Right lobe of liver (tissue), 4 donors: Measurements from ENCODE around the gene LRRC75A.

ENCODE experiments used
- POLR2A ChIP-seq: fragments of 450-650 bp; IDR thresholded peaks from one replicate; pipeline ENCODE4 v1.6.1; 2017; ENCODE audit warnings: antibody characterized with exemption, mild to moderate bottlenecking
- TF ChIP-seq, protein P1 (sequence below), 4 donors: fragments of 200-600 bp in 3 of 4; fragments of 450-650 bp in 1 of 4; IDR thresholded peaks; one replicate each; pipeline versions ENCODE4 v1.5.1 to v1.8.0; 2016 to 2022; ENCODE audit warnings: antibody characterized with exemption in 4 of 4, mild to moderate bottlenecking in 2 of 4
- donor health status: DM: no; HTN: no; CAD: no.
- donor health status: DM: no; HTN: no; CAD: no.
- donor health status: DM: no; HTN: yes; CAD: no.

DNA sequence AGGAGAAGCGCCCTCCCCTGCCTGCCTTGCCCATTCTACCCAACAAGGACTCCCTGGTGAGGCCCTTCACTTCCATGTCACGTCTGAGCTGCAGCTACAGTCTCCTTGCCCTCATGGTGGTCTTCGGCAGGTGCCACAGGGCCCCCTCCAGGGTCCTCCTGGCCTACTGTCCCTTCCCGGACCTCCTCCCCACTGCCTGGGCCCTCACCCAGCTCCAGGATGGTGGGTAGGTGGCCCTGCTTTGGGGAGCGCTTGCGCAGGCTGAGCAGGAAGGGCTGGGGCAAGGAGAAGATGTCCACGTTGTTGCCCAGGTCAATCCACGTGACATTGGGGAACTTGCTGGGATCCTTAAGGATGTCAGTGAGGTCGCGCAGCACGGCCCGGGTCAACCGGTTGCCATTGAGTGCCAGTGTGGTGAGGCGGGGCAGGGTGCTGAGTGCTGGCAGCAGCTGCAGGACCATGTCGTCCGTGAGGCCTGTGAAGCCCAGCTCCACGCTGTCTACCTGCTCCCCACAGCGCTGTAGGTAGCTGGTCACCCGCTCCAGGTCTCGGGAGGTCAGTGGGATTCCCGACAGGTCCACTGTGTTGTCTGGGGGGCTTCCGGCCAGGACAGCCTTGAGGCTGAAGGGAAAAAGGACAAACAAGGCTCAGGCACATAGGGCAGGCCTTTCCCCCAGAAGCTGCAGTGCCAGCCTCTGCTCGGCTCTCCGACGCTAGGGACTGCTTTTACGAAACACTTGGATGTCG is 48.3 kb downstream of the LRRC75A start:
- TF ChIP-seq, protein P1, sequence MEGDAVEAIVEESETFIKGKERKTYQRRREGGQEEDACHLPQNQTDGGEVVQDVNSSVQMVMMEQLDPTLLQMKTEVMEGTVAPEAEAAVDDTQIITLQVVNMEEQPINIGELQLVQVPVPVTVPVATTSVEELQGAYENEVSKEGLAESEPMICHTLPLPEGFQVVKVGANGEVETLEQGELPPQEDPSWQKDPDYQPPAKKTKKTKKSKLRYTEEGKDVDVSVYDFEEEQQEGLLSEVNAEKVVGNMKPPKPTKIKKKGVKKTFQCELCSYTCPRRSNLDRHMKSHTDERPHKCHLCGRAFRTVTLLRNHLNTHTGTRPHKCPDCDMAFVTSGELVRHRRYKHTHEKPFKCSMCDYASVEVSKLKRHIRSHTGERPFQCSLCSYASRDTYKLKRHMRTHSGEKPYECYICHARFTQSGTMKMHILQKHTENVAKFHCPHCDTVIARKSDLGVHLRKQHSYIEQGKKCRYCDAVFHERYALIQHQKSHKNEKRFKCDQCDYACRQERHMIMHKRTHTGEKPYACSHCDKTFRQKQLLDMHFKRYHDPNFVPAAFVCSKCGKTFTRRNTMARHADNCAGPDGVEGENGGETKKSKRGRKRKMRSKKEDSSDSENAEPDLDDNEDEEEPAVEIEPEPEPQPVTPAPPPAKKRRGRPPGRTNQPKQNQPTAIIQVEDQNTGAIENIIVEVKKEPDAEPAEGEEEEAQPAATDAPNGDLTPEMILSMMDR (IDR thresholded peaks at IDR 0.05), result no peak
- no peak for TF ChIP-seq POLR2A
